Endometrium (tissue), 2 donors: ENCODE measurements around the gene FYN.
"Not testable (repeated sequence)": the region's sequence is repeated elsewhere in the genome, so short reads cannot be mapped to it uniquely, and the experiment has no call there.

Experiments
- FAIRE-seq: peaks from 2 replicates; lab custom pipeline; 2012; peaks lifted over from hg19 to GRCh38; lab: Jason Lieb, UNC
- donor health status: control.
- donor health status: control.

Gene FYN

DNA sequence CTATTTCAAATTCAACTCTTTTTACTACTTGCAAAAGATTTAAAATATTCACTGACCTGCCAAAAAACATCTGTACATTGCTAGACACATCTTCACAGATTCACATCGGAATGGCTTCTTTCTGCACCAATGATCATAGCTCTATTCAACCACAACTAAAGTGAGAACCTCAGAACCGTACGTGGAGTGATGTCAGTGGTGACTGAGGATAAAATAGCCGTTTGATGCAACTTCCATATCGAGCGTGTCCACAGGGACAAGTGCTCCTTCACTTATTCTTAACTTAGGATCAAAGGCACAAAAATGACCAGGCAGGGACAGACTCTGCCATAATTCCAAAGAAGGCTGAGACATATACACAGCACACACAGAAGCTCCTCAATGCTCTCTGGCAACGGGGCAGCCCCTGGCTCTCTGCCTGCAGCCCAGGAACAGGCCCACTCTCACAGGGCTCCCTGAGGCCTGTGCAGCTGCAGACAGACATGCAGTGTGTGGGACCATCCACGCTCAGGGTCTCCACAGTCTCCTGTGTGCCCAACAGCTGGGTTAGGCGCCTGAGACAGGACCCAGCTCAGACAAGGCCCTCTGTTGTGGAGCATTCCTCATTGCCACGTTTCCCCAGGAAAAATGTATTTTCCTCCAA is 22.8 kb downstream of the FYN start:
- no peak for FAIRE-seq

GRCh38 chr6:111849298-111849697 is 24.0 kb downstream of the FYN start:
- no peak for FAIRE-seq

GRCh38 chr6:111848262-111848812 is 24.9 kb downstream of the FYN start:
- no peak for FAIRE-seq

- no peak for FAIRE-seq
These were observed 26.5 kb downstream of the FYN start for GRCh38 chr6:111846492-111847409.

DNA sequence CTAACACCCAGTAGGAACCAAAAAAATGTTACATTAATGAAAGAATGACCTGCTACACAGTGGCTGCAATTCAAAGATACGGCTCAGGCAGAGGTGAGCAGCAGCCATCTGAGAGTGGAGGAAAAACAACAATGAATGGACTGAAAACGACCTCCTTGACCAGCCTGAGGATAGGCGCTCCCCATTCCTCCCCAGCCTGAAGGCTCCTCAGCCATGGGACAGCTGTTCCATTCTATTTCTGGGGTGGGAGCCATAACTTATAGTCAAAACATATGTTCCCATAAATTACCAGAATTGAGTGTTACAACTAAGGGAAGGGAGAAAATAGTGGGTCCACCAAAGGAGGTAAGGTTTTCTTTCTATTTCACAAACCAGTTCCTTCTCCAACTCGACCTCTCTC is 27.2 kb downstream of the FYN start:
- FAIRE-seq, result no peak

DNA sequence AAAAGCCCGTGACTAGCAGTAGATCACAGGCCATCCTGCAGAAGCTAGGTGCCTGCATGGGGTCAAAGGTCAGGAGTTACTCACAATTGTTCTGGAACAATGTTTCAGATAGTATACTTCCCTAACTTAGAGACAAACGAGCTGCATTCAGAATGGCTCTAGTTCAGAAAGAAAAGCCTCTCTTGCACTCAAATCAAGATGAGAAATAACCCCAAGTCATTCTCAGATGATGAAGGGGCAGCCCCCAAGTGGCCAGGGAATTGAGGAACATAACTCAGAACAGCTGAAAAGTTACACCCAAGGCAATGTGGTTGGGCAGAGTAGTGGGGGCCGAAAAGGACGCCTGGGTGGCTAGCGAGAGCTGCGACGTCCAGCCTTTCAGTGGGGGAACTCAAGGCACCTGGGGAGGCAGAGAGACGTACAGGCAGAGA is 27.8 kb downstream of the FYN start:
- no peak for FAIRE-seq

DNA sequence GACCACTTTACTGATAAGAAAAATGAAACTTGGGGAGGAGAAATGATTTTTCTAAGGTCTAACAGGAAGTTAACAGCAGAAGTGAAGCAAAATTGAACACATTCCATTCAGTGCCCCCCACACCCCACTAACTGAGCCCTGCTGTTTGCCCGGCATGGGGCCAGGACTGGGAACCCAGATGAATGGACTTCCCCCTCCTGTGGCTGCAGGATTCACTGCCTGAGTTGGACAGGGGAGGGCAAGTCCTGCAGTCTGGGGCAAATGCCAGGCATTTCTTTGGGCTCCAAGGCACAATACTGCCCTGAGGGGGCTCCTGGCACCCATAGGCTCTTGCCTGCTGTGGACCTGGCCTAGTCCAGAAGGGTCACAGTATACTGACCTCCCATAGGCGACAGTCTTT is 28.3 kb downstream of the FYN start:
- no peak for FAIRE-seq

DNA sequence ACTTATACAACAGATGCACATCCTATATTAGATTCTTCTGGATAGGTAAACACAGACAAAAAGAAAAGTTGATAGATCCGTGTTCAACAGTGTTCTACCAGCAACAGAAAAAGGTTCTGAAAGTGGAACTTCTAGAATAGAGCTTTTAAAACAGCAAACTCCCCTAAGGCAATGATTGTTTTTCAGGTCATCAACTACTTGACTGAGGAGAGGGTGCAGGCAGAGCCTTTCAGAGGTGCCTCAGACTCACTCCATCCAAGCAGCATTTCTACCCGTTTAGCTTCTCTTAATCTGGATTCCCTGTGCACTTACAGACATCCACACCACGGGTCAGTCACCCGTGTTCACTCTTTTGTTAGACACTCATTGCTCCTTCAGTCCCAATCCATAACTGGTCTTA is 28.9 kb downstream of the FYN start:
- no peak for FAIRE-seq

DNA sequence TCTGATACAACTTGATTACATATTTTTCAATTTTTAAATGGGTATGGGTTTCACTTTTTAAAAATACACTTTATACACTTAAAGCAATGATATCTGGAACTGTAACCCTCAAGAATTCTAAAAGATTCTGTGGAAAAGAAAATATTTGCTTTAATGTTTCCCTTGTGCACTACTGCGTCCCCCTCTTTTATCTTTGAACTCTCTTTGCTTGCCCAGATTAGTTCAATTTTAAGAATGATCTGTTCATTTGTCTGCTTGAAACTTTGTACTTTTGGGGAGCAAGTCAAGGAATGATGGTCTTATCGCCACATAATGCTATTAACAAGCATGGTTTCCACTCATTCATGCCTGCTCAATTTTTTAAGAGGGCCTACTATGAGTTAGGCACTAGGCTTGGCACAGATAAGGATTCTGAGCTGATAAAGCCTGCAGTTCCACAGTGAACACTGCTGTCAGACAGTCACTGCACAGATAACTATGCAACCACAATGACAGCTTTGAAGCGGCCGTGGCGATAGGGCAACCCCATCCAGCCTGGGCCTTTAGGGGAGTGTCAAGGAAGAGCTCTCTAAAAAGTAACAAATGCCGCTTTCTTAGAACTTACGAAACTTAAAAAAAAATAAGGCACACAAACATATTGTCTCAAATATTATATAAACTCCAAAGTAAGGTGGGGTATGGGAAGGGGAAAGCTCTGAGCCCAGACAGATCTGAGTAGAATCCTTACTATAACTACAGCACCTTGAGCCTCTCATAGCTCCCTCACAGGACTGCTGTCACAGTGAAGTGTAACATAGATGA is 29.7 kb downstream of the FYN start:
- FAIRE-seq, result no peak

DNA sequence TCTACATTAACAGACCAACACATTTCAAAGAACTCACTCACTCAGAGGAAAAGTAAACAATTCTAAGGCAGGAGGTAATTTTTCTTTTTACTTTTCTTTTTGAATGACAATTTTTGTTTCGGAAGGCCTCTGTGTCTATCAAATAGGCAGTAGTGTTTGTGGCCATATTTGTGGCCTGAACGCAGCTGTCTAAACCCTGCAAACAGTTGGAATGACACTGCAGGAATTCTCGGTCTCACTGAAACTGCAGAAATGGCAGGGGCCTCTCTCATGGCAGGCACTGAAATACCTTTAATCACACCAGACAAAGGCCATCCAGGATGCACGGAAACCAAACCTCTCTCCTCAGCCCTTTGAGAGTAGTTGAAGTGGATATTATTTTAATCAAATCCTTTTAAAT is 30.4 kb downstream of the FYN start:
- no peak for FAIRE-seq

GRCh38 chr6:111842271-111842822 is 30.9 kb downstream of the FYN start:
- no peak for FAIRE-seq

GRCh38 chr6:111841822-111842221 is 31.4 kb downstream of the FYN start:
- FAIRE-seq, result no peak

GRCh38 chr6:111840803-111841202 is 32.4 kb downstream of the FYN start:
- no peak for FAIRE-seq

DNA sequence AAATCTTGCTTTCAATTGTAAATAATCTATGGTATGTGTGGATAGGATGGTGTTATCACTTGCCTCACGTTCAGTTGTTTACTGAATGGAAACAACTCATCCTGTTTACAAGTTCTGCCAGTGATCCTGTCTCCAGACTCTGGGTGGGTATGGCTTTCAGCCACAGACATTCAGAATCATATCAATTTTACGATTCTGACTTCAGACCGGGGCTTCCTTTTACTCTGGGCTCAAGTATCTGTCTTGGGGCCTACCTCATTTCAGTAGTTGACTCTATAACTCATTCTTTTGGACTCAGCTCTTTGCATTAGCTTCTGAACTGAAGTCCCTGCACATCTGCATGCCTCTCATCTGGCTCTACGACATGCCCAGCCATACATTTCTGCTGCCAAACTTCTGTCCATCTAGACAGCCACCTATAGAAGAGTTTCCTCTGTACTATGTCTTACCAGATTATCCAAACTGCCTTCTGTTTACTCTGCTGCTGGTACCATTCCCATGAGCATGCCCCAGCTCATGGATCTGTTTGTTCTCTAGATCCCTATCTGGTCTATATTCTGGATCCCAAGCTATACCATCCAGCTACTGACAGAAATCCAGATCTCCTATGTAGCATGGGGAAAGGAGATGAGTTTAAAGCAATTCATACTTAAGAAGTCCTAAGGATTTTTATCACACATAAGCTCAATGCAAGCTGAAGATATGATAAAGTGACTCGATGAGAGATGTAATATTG is 34.3 kb downstream of the FYN start:
- no peak for FAIRE-seq

DNA sequence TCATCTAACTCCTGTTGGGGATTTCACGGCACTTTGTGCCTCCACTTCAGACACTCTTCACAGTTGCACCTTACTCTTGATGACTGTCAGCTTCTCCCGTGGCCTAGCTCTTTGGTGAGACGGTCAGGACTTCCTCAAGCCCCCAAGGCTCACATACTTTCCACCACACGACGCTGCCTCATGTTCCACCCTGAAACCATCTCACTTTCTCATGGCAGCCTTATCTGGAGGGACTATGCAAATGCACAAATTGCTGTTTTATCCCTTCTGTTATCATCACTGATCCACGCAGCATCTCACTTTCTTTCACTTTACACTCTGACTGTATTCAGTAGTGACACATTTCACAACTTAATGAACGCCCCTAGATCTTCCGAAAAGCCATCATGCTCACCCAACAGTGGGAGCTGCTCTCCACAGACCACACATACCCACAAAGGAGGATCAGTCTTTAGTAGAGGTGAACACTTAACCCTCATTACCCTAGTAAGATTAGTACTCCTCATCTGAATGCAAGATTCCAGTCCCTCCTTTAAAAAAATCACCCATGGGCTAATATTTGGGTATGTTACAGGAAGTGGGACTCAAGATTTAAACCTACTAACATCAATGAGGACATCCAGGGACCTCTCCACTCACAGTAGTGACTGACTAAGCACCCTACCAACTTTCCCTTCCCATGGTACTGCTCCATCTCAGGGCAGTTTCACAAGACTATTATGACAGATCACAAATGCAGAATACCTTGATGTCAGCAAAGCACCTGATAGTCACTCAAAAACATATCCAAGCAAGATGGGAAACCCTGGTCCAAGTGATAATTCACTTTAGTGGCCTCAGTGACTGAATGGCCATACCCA is 35.4 kb downstream of the FYN start:
- FAIRE-seq, result no peak

GRCh38 chr6:111837007-111837406 is 36.2 kb downstream of the FYN start:
- no peak for FAIRE-seq

GRCh38 chr6:111835807-111836206 is 37.4 kb downstream of the FYN start:
- no peak for FAIRE-seq

GRCh38 chr6:111835398-111835797 is 37.9 kb downstream of the FYN start:
- not testable (repeated sequence) for FAIRE-seq

GRCh38 chr6:111834356-111834755 is 38.9 kb downstream of the FYN start:
- no peak for FAIRE-seq

GRCh38 chr6:111832833-111833418 is 40.3 kb downstream of the FYN start:
- FAIRE-seq, result peak; percentile 97
